GM23338 (cell line): ENCODE data around the gene UNC79.

ENCODE experiments used
- CREB1 ChIP-seq: fragments of 250-450 bp; sonication (Bioruptor Pico); IDR thresholded peaks from 2 replicates; pipeline ENCODE4 v1.5.0; 2020; ENCODE audit warnings: low read depth, mild to moderate bottlenecking, moderate library complexity
- EZH2 ChIP-seq: fragments of 200-600 bp; sonication (generic); IDR thresholded peaks from one replicate; pipeline ENCODE4 v1.8.0; 2017; ENCODE audit warnings: antibody characterized with exemption, mild to moderate bottlenecking, low read depth; ENCODE audit not compliant: unreplicated experiment
- POLR2AphosphoS5 ChIP-seq: IDR thresholded peaks from 2 replicates; pipeline ENCODE4 v1.6.1; 2016; ENCODE audit warnings: antibody characterized with exemption, low read depth
- TF ChIP-seq, protein P1 (sequence below): IDR thresholded peaks from one replicate; pipeline ENCODE4 v1.6.1; 2018; ENCODE audit warnings: antibody characterized with exemption; ENCODE audit not compliant: unreplicated experiment
- TF ChIP-seq, protein P2 (sequence below), 2 experiments: fragments of 200-600 bp in 1 of 2; sonication (generic) in 1 of 2; conservative IDR thresholded peaks; 2 replicates each; pipeline versions ENCODE4 v1.5.1 to v1.6.1; 2016 to 2017; ENCODE audit warnings: antibody characterized with exemption in 2 of 2, low read depth in 2 of 2, mild to moderate bottlenecking in 2 of 2, moderate library complexity in 1 of 2
- TF ChIP-seq, protein P3 (sequence below): fragments of 250-450 bp; sonication (Bioruptor Pico); IDR thresholded peaks from 2 replicates; pipeline ENCODE4 v1.5.0; 2020; ENCODE audit warnings: mild to moderate bottlenecking, moderate library complexity

DNA sequence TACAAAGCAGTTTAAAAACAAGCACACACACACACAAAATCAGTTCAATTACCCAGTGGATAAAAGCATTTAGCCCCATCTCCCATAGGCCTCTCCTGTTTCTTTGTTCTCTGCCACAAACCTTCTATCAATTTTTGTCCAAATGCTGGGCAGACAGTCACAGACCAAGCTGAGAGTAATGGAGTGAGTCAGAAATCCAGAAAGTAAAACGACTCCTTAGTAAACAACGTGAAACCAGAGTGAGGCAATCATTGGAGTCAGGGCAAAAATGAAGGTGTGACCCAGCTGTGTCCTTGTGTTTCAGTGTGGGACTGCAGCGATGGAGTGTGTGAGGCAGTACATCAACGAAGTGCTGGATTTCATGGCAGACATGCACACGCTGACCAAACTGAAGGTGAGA lies 255.5 kb downstream of the UNC79 start:
- TF ChIP-seq, protein P1, sequence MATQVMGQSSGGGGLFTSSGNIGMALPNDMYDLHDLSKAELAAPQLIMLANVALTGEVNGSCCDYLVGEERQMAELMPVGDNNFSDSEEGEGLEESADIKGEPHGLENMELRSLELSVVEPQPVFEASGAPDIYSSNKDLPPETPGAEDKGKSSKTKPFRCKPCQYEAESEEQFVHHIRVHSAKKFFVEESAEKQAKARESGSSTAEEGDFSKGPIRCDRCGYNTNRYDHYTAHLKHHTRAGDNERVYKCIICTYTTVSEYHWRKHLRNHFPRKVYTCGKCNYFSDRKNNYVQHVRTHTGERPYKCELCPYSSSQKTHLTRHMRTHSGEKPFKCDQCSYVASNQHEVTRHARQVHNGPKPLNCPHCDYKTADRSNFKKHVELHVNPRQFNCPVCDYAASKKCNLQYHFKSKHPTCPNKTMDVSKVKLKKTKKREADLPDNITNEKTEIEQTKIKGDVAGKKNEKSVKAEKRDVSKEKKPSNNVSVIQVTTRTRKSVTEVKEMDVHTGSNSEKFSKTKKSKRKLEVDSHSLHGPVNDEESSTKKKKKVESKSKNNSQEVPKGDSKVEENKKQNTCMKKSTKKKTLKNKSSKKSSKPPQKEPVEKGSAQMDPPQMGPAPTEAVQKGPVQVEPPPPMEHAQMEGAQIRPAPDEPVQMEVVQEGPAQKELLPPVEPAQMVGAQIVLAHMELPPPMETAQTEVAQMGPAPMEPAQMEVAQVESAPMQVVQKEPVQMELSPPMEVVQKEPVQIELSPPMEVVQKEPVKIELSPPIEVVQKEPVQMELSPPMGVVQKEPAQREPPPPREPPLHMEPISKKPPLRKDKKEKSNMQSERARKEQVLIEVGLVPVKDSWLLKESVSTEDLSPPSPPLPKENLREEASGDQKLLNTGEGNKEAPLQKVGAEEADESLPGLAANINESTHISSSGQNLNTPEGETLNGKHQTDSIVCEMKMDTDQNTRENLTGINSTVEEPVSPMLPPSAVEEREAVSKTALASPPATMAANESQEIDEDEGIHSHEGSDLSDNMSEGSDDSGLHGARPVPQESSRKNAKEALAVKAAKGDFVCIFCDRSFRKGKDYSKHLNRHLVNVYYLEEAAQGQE, result no peak
- TF ChIP-seq, protein P2, sequence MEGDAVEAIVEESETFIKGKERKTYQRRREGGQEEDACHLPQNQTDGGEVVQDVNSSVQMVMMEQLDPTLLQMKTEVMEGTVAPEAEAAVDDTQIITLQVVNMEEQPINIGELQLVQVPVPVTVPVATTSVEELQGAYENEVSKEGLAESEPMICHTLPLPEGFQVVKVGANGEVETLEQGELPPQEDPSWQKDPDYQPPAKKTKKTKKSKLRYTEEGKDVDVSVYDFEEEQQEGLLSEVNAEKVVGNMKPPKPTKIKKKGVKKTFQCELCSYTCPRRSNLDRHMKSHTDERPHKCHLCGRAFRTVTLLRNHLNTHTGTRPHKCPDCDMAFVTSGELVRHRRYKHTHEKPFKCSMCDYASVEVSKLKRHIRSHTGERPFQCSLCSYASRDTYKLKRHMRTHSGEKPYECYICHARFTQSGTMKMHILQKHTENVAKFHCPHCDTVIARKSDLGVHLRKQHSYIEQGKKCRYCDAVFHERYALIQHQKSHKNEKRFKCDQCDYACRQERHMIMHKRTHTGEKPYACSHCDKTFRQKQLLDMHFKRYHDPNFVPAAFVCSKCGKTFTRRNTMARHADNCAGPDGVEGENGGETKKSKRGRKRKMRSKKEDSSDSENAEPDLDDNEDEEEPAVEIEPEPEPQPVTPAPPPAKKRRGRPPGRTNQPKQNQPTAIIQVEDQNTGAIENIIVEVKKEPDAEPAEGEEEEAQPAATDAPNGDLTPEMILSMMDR (conservative IDR thresholded peaks at IDR 0.05; ENCODE audit: low read depth in 2 of 2), result no peak
- TF ChIP-seq POLR2AphosphoS5 (no peak), EZH2 (no peak), CREB1 (CRISPR knock-in tag) (no peak)
- TF ChIP-seq, protein P3, sequence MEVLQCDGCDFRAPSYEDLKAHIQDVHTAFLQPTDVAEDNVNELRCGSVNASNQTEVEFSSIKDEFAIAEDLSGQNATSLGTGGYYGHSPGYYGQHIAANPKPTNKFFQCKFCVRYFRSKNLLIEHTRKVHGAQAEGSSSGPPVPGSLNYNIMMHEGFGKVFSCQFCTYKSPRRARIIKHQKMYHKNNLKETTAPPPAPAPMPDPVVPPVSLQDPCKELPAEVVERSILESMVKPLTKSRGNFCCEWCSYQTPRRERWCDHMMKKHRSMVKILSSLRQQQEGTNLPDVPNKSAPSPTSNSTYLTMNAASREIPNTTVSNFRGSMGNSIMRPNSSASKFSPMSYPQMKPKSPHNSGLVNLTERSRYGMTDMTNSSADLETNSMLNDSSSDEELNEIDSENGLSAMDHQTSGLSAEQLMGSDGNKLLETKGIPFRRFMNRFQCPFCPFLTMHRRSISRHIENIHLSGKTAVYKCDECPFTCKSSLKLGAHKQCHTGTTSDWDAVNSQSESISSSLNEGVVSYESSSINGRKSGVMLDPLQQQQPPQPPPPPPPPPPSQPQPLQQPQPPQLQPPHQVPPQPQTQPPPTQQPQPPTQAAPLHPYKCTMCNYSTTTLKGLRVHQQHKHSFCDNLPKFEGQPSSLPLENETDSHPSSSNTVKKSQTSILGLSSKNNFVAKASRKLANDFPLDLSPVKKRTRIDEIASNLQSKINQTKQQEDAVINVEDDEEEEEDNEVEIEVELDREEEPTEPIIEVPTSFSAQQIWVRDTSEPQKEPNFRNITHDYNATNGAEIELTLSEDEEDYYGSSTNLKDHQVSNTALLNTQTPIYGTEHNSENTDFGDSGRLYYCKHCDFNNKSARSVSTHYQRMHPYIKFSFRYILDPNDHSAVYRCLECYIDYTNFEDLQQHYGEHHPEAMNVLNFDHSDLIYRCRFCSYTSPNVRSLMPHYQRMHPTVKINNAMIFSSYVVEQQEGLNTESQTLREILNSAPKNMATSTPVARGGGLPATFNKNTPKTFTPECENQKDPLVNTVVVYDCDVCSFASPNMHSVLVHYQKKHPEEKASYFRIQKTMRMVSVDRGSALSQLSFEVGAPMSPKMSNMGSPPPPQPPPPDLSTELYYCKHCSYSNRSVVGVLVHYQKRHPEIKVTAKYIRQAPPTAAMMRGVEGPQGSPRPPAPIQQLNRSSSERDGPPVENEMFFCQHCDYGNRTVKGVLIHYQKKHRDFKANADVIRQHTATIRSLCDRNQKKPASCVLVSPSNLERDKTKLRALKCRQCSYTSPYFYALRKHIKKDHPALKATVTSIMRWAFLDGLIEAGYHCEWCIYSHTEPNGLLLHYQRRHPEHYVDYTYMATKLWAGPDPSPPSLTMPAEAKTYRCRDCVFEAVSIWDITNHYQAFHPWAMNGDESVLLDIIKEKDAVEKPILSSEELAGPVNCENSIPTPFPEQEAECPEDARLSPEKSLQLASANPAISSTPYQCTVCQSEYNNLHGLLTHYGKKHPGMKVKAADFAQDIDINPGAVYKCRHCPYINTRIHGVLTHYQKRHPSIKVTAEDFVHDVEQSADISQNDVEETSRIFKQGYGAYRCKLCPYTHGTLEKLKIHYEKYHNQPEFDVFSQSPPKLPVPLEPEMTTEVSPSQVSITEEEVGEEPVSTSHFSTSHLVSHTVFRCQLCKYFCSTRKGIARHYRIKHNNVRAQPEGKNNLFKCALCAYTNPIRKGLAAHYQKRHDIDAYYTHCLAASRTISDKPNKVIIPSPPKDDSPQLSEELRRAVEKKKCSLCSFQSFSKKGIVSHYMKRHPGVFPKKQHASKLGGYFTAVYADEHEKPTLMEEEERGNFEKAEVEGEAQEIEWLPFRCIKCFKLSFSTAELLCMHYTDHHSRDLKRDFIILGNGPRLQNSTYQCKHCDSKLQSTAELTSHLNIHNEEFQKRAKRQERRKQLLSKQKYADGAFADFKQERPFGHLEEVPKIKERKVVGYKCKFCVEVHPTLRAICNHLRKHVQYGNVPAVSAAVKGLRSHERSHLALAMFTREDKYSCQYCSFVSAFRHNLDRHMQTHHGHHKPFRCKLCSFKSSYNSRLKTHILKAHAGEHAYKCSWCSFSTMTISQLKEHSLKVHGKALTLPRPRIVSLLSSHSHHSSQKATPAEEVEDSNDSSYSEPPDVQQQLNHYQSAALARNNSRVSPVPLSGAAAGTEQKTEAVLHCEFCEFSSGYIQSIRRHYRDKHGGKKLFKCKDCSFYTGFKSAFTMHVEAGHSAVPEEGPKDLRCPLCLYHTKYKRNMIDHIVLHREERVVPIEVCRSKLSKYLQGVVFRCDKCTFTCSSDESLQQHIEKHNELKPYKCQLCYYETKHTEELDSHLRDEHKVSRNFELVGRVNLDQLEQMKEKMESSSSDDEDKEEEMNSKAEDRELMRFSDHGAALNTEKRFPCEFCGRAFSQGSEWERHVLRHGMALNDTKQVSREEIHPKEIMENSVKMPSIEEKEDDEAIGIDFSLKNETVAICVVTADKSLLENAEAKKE (CRISPR knock-in tag), result no peak
